GM19193 (cell line): ENCODE measurements around the gene PTGS2.

Experiments
- POLR2A ChIP-seq: IDR thresholded peaks from 4 replicates; pipeline ENCODE4 v1.6.1; 2011; ENCODE audit not compliant: insufficient read depth, insufficient read length; ENCODE audit errors: extremely low read depth

The PTGS2 gene

DNA sequence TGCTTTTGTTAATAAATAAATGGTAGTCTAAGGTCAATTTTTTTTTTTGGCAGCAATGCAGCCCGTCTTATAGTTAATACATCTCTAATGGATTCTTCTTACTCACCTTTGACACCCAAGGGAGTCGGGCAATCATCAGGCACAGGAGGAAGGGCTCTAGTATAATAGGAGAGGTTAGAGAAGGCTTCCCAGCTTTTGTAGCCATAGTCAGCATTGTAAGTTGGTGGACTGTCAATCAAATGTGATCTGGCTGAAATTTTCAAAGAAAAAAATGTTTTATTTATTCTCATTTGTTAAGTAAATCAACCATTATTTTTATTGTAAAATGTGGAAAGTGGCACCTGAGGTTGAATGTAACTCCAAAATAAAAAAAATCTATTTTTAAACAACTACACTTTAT lies 2.1 kb downstream of the PTGS2 start:
- no peak for TF ChIP-seq POLR2A

DNA sequence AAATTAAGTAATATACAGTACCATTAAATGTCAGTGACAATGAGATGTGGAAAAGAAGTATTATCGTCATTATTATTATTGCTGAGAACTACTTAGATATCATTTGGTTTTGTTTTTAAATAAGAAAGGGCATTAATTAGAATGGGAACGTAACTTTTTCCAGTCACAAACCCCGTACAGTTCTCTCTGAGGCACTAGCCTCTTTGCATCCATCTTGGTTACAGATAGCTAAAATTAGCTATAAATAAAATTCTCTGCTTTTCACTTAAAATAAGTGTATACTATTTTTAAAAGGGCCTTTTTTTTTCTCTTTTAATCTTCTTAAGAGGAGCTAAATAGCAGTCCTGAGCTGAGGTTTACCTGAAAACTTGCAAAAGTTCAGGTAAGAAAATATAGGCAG lies 7.6 kb downstream of the PTGS2 start:
- no peak for TF ChIP-seq POLR2A

DNA sequence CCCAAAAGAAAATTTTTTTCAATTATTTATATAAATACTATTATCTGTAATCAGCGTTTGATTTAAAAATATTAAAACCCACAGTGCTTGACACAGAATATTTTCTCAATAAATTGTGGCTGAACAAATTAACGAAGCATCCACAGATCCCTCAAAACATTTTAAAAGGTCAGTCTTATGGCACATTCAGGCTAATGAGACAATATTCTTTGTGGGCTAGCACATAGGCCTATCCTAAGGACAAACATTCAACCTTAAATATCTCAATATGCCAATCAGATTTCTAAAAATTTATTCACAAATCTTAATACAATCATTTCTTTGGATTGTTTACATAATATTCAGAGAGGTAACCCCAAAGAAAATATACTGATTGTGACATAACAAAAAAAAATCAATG lies 8.1 kb downstream of the PTGS2 start:
- TF ChIP-seq POLR2A: no peak

DNA sequence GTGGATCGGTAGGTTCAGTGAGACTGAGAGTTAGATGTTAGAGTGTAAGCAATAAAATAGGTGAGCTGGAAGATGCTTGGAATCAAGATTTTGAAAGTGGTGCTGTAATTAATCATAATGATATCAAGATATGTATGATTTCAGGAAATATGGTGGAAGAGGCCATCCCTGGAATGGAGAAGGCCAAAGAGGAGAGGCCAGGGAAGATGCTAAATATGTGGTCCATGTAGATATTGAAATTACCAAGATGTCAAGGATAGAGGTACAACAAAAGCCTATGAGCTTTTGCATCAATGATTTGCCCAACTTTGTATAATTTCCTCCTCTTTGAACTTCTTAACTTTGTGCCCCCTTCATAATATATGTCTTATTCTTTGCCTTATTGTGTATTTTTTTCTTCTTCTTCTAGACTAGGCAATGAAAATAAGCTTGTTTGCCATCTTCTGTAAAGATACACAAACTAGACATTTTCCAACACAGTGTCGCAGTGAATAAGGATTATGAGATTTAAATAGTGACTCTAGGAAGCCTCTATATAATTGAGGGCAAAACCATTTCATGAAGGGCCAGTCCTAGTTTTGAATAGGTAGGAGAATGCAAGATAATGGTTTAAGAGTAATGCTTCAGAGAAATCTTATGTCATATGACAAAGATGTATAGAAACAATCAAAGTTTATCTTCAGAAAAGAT lies 8.9 kb downstream of the PTGS2 start:
- TF ChIP-seq POLR2A: no peak

DNA sequence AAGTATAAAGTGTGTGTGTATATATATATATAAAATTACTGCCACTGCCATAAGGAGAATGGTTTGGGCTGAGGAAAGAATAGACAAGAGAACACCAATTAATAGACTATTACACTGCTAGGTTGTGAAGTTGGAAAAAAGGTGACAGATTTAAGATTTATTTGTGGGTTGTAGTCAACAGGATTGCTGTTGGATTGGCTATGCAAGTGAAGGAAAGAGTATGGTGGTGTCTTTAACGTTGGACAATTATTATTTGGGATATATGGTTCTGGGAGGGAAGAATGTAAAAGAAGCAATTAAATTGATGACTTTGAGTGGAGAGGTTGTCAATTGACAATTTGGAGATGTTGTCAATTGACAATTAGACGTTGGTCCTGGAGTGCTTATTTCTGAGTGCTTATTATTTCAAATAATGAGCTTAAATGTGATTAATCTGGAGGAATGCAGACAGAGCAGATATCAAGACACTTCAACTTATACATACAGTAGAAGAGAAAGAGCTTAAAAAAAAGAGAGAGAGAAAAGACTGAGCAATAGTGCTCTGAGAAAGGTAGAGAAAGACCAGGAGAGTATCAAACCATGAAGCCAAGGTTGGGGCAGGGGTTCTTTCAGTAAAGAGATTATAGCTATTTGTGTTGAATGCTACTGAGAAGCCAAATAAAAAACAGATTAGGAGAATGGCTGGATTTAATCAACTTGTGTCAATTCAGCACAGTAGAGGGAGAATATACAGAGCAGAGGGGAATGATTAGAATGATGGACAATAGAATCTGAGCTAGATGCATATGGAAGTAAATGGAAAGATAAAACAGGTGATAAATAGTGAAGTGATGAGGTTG lies 9.7 kb downstream of the PTGS2 start:
- no peak for TF ChIP-seq POLR2A

DNA sequence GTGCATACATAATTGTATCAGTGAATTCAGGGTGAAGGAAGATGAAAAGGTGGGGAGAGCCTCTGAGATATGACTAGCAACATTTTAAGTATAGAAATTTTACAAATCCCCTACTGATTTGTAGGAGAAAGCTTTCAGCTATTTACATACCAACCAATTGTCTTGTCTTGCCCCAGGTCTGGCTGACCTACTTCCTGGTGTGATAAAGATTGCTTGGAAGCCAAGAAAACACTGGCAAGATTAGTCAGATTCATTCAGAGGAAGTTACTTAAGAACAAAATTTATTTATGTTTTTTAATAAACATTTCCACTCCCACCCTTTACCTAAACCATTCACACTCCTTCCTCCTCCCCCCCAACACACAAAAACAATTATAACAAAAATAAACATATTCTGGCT lies 17.5 kb downstream of the PTGS2 start:
- no peak for TF ChIP-seq POLR2A

DNA sequence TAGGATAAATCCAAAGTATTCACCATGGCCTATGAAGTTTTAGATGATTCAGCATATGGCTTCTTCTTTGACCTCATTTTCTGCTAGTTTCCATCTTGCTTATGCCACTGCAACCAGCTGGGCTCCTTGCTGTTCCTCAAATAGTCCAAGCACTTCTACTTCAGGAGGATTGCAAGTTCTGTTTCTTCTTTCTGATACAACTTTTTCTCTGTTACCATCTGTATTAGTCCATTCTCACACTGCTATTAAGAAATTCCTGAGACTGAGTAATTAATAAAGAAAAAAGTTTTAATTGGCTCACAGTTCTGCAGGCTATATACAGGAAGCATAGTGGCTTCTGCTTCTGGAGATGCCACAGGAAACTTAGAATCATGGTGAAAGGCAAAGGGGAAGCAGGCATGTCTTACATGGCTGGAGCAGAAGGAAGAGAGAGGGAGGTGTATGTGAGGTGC lies 20.3 kb downstream of the PTGS2 start:
- no peak for TF ChIP-seq POLR2A

DNA sequence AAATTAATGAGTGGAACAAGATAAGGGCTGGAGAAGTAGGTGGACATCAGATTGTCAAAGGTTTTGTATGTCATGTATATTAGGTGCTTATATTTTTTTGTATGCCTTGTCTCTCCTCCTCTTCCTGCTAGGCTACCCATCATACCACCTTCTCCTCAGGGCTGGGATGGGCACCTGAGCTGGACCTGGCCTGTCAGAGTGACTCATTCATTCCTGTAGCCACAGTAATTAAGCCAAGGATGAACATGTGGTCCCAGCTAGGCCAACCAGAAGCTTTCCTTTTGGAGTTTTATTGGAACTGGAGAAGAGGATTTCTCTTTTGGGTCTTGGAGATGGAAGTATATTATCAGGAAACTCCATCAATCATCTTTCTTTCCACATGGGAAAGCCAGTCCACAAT lies 21.2 kb downstream of the PTGS2 start:
- no peak for TF ChIP-seq POLR2A

DNA sequence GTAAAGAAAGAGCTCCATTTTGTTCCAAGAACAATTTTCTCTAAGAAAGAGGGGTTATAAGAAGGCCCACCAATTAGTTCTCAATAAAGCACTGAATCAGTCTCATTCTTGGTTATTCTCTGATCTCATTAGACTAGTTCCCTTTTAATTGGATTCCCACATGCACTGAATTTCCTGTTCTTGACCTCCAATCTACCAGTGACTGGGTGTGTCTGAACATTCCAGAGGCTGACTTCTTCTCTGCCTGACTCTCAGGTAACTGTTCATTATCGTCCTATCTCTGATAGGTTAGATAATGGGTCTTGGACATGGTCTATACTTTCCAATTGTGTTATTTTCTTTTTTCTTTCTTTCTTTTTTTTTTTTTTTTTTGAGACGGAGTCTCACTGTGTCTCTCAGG lies 22.7 kb downstream of the PTGS2 start:
- TF ChIP-seq POLR2A: no peak

DNA sequence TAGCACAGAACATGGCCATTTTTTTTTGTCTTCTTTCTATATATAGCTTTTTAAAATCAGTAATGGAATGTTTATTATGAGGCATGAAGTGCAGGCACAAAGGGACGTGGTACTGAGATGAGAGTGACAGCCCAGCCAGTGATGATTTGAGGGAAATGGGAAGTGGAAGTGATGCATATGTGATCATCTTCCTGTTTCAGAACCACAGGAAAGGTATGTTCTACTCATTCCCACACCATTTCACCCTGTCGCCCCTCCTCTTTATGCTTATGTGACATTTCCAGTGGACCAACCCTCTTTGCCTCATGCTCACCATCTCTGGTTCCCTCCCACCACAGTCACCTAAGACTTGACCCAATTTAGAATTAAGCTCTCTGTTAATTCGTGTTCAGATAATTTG lies 24.3 kb downstream of the PTGS2 start:
- no peak for TF ChIP-seq POLR2A

DNA sequence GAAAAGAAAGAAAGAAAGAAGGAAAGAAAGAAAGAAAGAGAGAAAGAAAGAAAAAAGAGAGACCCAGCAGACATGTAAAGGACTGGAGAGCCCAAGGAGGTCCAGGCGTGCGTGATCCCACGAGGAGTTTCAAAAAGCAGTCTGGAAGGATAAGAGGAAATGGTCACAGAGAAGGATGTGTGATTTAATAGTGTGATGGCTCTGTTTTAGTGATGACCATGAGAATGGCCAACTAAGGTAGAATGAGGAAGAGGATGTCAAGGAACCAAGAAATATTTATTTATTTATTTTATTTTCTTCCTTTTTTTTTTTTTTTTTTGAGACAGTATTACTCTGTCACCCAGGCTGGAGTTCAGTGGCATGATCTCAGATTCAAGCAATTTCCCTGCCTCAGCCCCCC lies 25.5 kb downstream of the PTGS2 start:
- TF ChIP-seq POLR2A: no peak

DNA sequence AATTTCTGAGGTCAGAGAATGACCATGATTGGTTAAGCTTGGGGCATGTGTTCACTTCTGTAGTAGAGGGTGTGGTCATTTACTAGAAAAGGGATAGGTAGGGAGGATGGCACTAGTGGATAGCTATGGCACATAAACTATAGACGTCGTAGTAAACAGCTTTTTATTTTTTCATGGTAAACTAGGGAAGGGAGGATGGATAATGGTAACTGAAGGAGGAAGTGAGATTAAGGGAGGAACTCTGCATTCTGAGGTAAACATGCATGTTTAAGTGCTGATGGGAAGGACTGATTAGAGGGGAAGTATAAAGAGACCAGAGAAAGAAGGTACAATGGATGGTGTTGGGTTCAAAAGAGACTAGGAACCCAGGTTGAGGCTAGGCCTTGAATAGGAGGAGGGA lies 26.9 kb downstream of the PTGS2 start:
- no peak for TF ChIP-seq POLR2A

DNA sequence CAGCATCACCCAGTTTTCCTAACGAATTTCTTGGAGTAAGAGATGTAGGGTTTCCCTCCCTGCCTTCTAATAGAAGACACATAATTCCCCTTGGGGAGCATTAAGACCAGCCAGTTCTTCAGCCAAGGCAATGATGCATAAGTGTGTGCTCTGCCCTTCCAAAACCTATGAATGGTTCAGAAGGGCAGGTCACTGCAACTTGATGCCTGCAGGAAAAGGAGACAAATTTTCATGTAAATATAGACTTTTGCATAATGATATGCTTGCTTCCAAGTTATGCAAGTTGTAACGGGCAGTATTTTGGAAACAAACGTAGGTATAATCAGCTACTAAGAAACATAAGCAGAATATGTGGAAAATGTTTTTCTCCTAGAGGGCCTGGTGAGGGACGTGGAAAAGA lies 31.6 kb downstream of the PTGS2 start:
- no peak for TF ChIP-seq POLR2A

DNA sequence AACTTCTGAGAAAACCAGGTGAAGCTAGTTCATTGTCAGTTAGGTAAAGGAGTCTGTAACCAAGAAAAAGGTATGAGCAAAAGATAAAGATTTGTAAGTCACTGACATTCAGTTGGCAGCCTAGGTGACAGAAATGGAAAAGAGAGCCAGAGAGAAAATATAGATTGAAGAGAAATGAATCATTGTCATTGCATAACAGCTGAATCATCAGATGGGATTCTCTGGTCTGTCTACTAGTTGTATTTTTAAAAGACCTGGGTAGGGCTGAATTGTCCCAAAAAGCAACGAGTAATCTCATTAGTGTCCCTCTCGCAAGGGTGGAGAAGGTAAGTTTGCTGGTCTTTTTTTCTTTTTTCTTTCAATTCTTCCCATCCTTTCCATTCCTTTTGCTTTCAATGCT lies 36.6 kb downstream of the PTGS2 start:
- TF ChIP-seq POLR2A: no peak

DNA sequence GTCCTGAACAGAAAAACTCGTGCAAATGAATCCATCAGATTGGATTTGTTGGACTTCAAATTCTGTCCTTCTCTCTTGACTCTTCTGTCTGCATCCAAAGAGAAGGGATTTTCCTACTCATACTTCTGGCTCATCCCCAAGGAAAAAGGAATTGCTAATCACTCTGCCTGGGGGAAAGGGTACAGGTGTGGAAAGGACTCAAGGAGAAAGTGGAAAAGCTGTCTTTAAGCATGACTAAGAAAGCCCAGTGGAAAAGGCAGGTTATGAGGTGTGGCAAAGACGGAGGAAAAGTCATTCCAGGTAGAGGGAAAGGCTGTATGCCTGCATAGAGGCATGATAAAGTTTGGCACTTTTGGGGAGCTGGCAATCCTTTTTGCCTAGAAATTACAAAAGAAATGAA lies 43.4 kb downstream of the PTGS2 start:
- no peak for TF ChIP-seq POLR2A

DNA sequence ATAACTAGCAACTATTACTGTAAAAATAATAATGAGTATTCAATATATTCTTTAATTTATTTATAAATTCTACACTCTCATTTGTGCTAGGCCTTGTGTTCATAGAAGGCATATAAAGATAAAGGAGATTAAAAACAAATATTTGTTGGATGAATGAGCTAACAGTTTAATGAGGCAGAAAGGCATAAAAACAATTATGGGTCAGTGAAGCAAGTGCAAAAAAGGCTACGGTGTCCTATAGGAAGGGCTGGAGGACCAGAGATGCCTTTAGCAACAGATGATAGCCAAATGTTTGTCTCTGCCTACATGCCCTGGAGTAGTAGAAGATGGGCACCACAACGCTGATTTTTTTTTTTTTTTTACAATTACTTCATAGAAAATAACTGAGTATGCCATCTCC lies 45.7 kb downstream of the PTGS2 start:
- TF ChIP-seq POLR2A: no peak
